ENCODE results near the gene LRRC4C. TPM values are rescaled to one million over a fixed set of nuclear protein-coding genes. Genes with fewer than 3 reads are reported as not detected.

LRRC4C gene
- total and polyA plus RNA-seq, 10 of the 15 experiments (the other 5 are each of a cell fraction or from before 2014, with no cell fraction given): 1.5 TPM; not detected in 9

DNA sequence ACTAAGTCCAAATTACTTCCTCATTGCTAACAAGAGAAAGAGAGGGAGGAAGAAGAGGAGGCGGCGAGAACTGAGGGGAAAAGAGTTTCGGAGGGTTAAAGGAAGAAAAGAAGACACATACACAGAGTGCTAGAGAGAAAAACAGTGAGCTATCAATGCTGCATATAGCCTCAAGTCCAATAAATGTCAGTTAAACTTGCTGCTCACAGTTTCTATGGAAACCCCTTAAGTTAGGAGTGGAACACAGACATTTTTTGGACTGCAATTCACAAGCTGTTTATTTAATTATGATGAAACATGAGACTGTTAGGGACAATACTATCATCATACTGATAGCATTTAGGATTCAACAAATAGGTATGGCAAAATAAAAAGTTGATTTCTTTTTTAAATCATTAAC is 1320.4 kb downstream of the LRRC4C start (continued):
- TF ChIP-seq SP1 (IDR thresholded peaks at IDR 0.05; ENCODE audit: low read depth, low read length): no peak
- no peak for TF ChIP-seq PML (IDR thresholded peaks at IDR 0.05; ENCODE audit: low read length)
- TF ChIP-seq E4F1 (IDR thresholded peaks at IDR 0.05; ENCODE audit: borderline replicate concordance, partially characterized antibody): no peak

- TF ChIP-seq, protein P1, sequence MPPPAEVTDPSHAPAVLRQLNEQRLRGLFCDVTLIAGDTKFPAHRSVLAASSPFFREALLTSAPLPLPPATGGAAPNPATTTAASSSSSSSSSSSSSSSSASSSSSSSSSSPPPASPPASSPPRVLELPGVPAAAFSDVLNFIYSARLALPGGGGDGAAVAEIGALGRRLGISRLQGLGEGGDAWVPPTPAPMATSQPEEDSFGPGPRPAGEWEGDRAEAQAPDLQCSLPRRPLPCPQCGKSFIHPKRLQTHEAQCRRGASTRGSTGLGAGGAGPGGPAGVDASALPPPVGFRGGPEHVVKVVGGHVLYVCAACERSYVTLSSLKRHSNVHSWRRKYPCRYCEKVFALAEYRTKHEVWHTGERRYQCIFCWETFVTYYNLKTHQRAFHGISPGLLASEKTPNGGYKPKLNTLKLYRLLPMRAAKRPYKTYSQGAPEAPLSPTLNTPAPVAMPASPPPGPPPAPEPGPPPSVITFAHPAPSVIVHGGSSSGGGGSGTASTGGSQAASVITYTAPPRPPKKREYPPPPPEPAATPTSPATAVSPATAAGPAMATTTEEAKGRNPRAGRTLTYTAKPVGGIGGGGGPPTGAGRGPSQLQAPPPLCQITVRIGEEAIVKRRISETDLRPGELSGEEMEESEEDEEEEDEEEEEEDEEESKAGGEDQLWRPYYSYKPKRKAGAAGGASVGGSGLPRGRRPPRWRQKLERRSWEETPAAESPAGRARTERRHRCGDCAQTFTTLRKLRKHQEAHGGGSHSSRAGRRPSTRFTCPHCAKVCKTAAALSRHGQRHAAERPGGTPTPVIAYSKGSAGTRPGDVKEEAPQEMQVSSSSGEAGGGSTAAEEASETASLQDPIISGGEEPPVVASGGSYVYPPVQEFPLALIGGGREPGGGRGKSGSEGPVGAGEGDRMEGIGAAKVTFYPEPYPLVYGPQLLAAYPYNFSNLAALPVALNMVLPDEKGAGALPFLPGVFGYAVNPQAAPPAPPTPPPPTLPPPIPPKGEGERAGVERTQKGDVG (CRISPR knock-in tag; IDR thresholded peaks at IDR 0.05): no peak
- DNase-seq (ENCODE audit: low read depth, low spot score): no peak
- Histone ChIP-seq H3K9ac (ENCODE audit: control insufficient read depth, insufficient read depth, low read length) (no peak overlapping the region), H3K27me3 (replicated peaks in 1 of 2; ENCODE audit: control insufficient read depth in 2 of 2, insufficient read depth in 2 of 2, low read length in 1 of 2) (no peaks in the 10 kb centered on the region), H3K4me3 (no peak overlapping the region), H3K27ac (ENCODE audit: control insufficient read depth, insufficient read depth) (no peak overlapping the region), H2AFZ (ENCODE audit: control insufficient read depth, low read depth, low read length) (no peak overlapping the region), H4K20me1 (ENCODE audit: control insufficient read depth, insufficient read depth) (no peaks in the 10 kb centered on the region), H3K9me3 (replicated peaks; ENCODE audit: control insufficient read depth, insufficient read depth, low read length) (no peaks in the 10 kb centered on the region), H3K79me2 (ENCODE audit: control insufficient read depth, insufficient read depth, low read length) (no peaks in the 10 kb centered on the region), H3K36me3 (ENCODE audit: control insufficient read depth in 2 of 2, insufficient read depth in 2 of 2, low read length in 1 of 2) (no peaks in the 10 kb centered on the region), H3K4me1 (ENCODE audit: control insufficient read depth, insufficient read depth, low read length) (no peaks in the 10 kb centered on the region), H3K4me2 (ENCODE audit: control insufficient read depth, insufficient read depth) (no peak overlapping the region)
- ChIA-PET CTCF (no interaction called here), RAD21 (ENCODE audit: unreplicated experiment) (interaction anchor here (1.1 kb wide), 1 partner anchor 159 kb away, joined by 4 read pairs; no protein-coding TSS in a partner anchor), SMC1A (ENCODE audit: uncharacterized antibody, unreplicated experiment) (interaction anchor here (0.5 kb wide), 1 partner anchor 60 kb away, joined by 4 read pairs; no protein-coding TSS in a partner anchor), POLR2A (no interaction called here)
- intact Hi-C loops (cut with micrococcal nuclease; ENCODE audit: unreplicated experiment): no loop called here
- in situ Hi-C loops (cut with MboI): no loop called here
- 0% methylated on average over 1 of the region's 1 CpG for WGBS (ENCODE audit: insufficient coverage, insufficient replicate concordance, low lambda C conversion rate, missing lambda C conversion rate)
- no TSS peak for BruUV-seq (replicated peaks)
- ATAC-seq: no peak
- no peak for FAIRE-seq
Observed at GRCh38 chr11:40134820-40135570, 1324.5 kb downstream of the LRRC4C start.
